ENCODE results near the gene P4HA3.

- TF ChIP-seq CTCF (IDR thresholded peaks at IDR 0.05) (no peak), POLR2A (IDR thresholded peaks at IDR 0.05) (no peak), POLR2AphosphoS5 (IDR thresholded peaks at IDR 0.05; ENCODE audit: insufficient read depth in 1 of 2, low read depth in 1 of 2) (no peak)
Measured at GRCh38 chr11:74318241-74318932, 6.9 kb upstream of the P4HA3 start.
